ENCODE measurements around the gene ZNF423. TPM values are rescaled to one million over a fixed set of nuclear protein-coding genes. Genes with fewer than 3 reads are reported as not detected.

ZNF423 gene
- total and polyA plus RNA-seq, 2 experiments from 2014 or later, result 0.43 to 0.49 TPM

GRCh38 chr16:49546735-49547134, 309.2 kb downstream of the ZNF423 start:
- H3K27me3 ChIP-seq (replicated peaks; ENCODE audit: insufficient read depth), result no peaks in the 10 kb centered on the region; the same call in none of the 2 replicates
- H3K9me2 ChIP-seq (ENCODE audit: insufficient read depth), result no peaks in the 10 kb centered on the region
- no peaks in the 10 kb centered on the region for H3F3A ChIP-seq (ENCODE audit: insufficient read depth)
- no peak overlapping the region for H3K4me2 ChIP-seq (ENCODE audit: unreplicated experiment)
- 31 to 62% methylated on average over 1 of the region's 1 CpG for WGBS, 2 experiments (ENCODE audit: low coverage in 1 of 2, low lambda C conversion rate in 2 of 2, missing lambda C conversion rate in 2 of 2)
- H3K9me3 ChIP-seq (ENCODE audit: low read depth), result no peaks in the 10 kb centered on the region
- in situ Hi-C loops (cut with MboI), result no loop called here
- H3K79me2 ChIP-seq (ENCODE audit: insufficient read depth), result no peaks in the 10 kb centered on the region
- H4K20me1 ChIP-seq (ENCODE audit: insufficient read depth), result no peaks in the 10 kb centered on the region
- H2AFZ ChIP-seq, result no peak overlapping the region
- H3K4me1 ChIP-seq (ENCODE audit: insufficient read depth), result no peaks in the 10 kb centered on the region
- no peak overlapping the region for H3K4me3 ChIP-seq
- no peak overlapping the region for H3K27ac ChIP-seq
- TF ChIP-seq EZH2 (IDR thresholded peaks at IDR 0.05; ENCODE audit: insufficient read depth, poor library complexity, severe bottlenecking) (no peak), EZH2phosphoT487 (IDR thresholded peaks at IDR 0.05; ENCODE audit: insufficient read depth, low read depth) (no peak)
- no peak overlapping the region for H3K9ac ChIP-seq
- DNase-seq, result no peak
- H3K36me3 ChIP-seq (ENCODE audit: low read depth), result no peaks in the 10 kb centered on the region

- Histone ChIP-seq H3K4me2 (ENCODE audit: unreplicated experiment) (no peak overlapping the region), H3F3A (ENCODE audit: insufficient read depth) (no peaks in the 10 kb centered on the region), H3K79me2 (ENCODE audit: insufficient read depth) (no peaks in the 10 kb centered on the region), H3K36me3 (ENCODE audit: low read depth) (no peaks in the 10 kb centered on the region), H3K27ac (no peak overlapping the region), H3K9ac (no peak overlapping the region), H4K20me1 (ENCODE audit: insufficient read depth) (no peaks in the 10 kb centered on the region), H3K9me3 (ENCODE audit: low read depth) (no peaks in the 10 kb centered on the region), H3K27me3 (replicated peaks; ENCODE audit: insufficient read depth) (no peaks in the 10 kb centered on the region; the same call in none of the 2 replicates), H3K9me2 (ENCODE audit: insufficient read depth) (no peaks in the 10 kb centered on the region), H2AFZ (no peak overlapping the region), H3K4me3 (no peak overlapping the region), H3K4me1 (ENCODE audit: insufficient read depth) (no peaks in the 10 kb centered on the region)
- no peak for DNase-seq
- WGBS, 2 experiments (ENCODE audit: low coverage in 1 of 2, low lambda C conversion rate in 2 of 2, missing lambda C conversion rate in 2 of 2), result 22 to 28% methylated on average over 6 of the region's 6 CpGs
- TF ChIP-seq EZH2 (IDR thresholded peaks at IDR 0.05; ENCODE audit: insufficient read depth, poor library complexity, severe bottlenecking) (no peak), EZH2phosphoT487 (IDR thresholded peaks at IDR 0.05; ENCODE audit: insufficient read depth, low read depth) (no peak)
- in situ Hi-C loops (cut with MboI), result no loop called here
Observed at GRCh38 chr16:49545741-49546448, 310.0 kb downstream of the ZNF423 start.

GRCh38 chr16:49545243-49545642, 310.7 kb downstream of the ZNF423 start:
- TF ChIP-seq EZH2 (IDR thresholded peaks at IDR 0.05; ENCODE audit: insufficient read depth, poor library complexity, severe bottlenecking) (no peak), EZH2phosphoT487 (IDR thresholded peaks at IDR 0.05; ENCODE audit: insufficient read depth, low read depth) (no peak)
- no peaks in the 10 kb centered on the region for H3K36me3 ChIP-seq (ENCODE audit: low read depth)
- H3K9me3 ChIP-seq (ENCODE audit: low read depth), result no peaks in the 10 kb centered on the region
- no peak overlapping the region for H3K4me2 ChIP-seq (ENCODE audit: unreplicated experiment)
- no peaks in the 10 kb centered on the region for H3K79me2 ChIP-seq (ENCODE audit: insufficient read depth)
- no peaks in the 10 kb centered on the region; the same call in none of the 2 replicates for H3K27me3 ChIP-seq (replicated peaks; ENCODE audit: insufficient read depth)
- no peaks in the 10 kb centered on the region for H3F3A ChIP-seq (ENCODE audit: insufficient read depth)
- no peaks in the 10 kb centered on the region for H4K20me1 ChIP-seq (ENCODE audit: insufficient read depth)
- H3K27ac ChIP-seq, result no peak overlapping the region
- H2AFZ ChIP-seq, result no peak overlapping the region
- no peaks in the 10 kb centered on the region for H3K9me2 ChIP-seq (ENCODE audit: insufficient read depth)
- H3K4me1 ChIP-seq (ENCODE audit: insufficient read depth), result no peaks in the 10 kb centered on the region
- in situ Hi-C loops (cut with MboI), result no loop called here
- H3K9ac ChIP-seq, result no peak overlapping the region
- WGBS, 2 experiments (ENCODE audit: low coverage in 1 of 2, low lambda C conversion rate in 2 of 2, missing lambda C conversion rate in 2 of 2), result 73 to 90% methylated on average over 4 of the region's 4 CpGs
- H3K4me3 ChIP-seq, result no peak overlapping the region
- no peak for DNase-seq

GRCh38 chr16:49544828-49545227, 311.1 kb downstream of the ZNF423 start:
- no peak overlapping the region for H2AFZ ChIP-seq
- no peaks in the 10 kb centered on the region for H3K79me2 ChIP-seq (ENCODE audit: insufficient read depth)
- TF ChIP-seq EZH2phosphoT487 (IDR thresholded peaks at IDR 0.05; ENCODE audit: insufficient read depth, low read depth) (no peak), EZH2 (IDR thresholded peaks at IDR 0.05; ENCODE audit: insufficient read depth, poor library complexity, severe bottlenecking) (no peak)
- 51 to 61% methylated on average over 10 of the region's 10 CpGs for WGBS, 2 experiments (ENCODE audit: low coverage in 1 of 2, low lambda C conversion rate in 2 of 2, missing lambda C conversion rate in 2 of 2)
- H3K4me1 ChIP-seq (ENCODE audit: insufficient read depth), result no peaks in the 10 kb centered on the region
- H3K27ac ChIP-seq, result no peak overlapping the region
- no peaks in the 10 kb centered on the region for H3K36me3 ChIP-seq (ENCODE audit: low read depth)
- H4K20me1 ChIP-seq (ENCODE audit: insufficient read depth), result no peaks in the 10 kb centered on the region
- no peaks in the 10 kb centered on the region for H3K9me3 ChIP-seq (ENCODE audit: low read depth)
- DNase-seq, result no peak
- in situ Hi-C loops (cut with MboI), result no loop called here
- no peak overlapping the region for H3K9ac ChIP-seq
- H3K9me2 ChIP-seq (ENCODE audit: insufficient read depth), result no peaks in the 10 kb centered on the region
- H3K4me2 ChIP-seq (ENCODE audit: unreplicated experiment), result no peak overlapping the region
- H3F3A ChIP-seq (ENCODE audit: insufficient read depth), result no peaks in the 10 kb centered on the region
- H3K27me3 ChIP-seq (replicated peaks; ENCODE audit: insufficient read depth), result no peaks in the 10 kb centered on the region; the same call in 1 of the 2 replicates
- no peak overlapping the region for H3K4me3 ChIP-seq

All from GM23248 (cell line).